T-helper 17 cell (primary cell): ENCODE measurements around the gene CYB561A3. TPM values are rescaled to one million over a fixed set of nuclear protein-coding genes. Genes with fewer than 3 reads are reported as not detected.

Source experiments
- ATAC-seq: fragments of 150-1000 bp; cut with Tn5 transposase; 2 replicates; pipeline ENCODE4 v1.10.0; 2021; ENCODE audit warnings: mild to moderate bottlenecking, moderate library complexity
- DNase-seq, 3 donors: peaks; one replicate each; pipeline versions ENCODE4 v3.0.0 to v3.0.0-alpha.2; 2020 to 2021
- H3K9me3 ChIP-seq: one replicate; pipeline ENCODE4 v1.7.0; 2013; ENCODE audit warnings: low read length, mild to moderate bottlenecking; ENCODE audit not compliant: control insufficient read depth, poor library complexity, severe bottlenecking
- H3K27ac Mint-ChIP-seq: one replicate; pipeline ENCODE4 v1.8.0; 2022; ENCODE audit warnings: mild to moderate bottlenecking, moderate library complexity, mixed read lengths
- H3K27me3 Mint-ChIP-seq: one replicate; pipeline ENCODE4 v1.8.0; 2022; ENCODE audit warnings: mixed read lengths
- H3K36me3 Mint-ChIP-seq: one replicate; pipeline ENCODE4 v1.8.0; 2022; ENCODE audit warnings: low read depth, mixed read lengths
- H3K4me1 Mint-ChIP-seq: one replicate; pipeline ENCODE4 v1.8.0; 2022; ENCODE audit warnings: mild to moderate bottlenecking, mixed read lengths
- H3K4me3 Mint-ChIP-seq: one replicate; pipeline ENCODE4 v1.8.0; 2022; ENCODE audit warnings: mild to moderate bottlenecking, moderate library complexity, mixed read lengths
- total RNA-seq, 4 donors: library from RNA in 2 of 4; stranded (reverse) in 2 of 4; gene quantifications; one replicate each; pipeline ENCODE4 v1.2.3 and lab custom pipeline; 2022 to 2026

CYB561A3 gene
- total RNA-seq, 2 donors from 2014 or later = 32.4 to 35.6 TPM

DNA sequence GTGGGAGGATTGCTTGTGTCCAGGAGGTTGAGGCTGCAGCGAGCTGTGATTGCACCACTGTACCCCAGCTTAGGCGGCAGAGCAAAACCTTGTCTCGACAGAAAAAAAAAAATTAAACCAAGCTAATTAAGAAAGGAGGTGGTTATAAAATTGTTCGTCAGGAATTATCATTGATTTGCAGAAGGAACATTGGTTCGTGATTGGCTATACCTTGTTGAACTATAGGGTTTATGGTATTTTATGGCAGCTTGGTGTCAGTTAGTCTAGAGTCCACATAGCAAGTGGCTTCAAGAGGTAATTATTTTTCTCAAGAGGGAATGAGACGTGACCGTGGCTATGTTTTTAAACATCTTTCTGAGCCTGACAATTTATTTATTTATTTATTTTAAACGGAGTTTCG, 19.2 kb upstream of the CYB561A3 start:
- H3K4me3 Mint-ChIP-seq = no peak overlapping the region
- H3K36me3 Mint-ChIP-seq = no peaks in the 10 kb centered on the region
- H3K4me1 Mint-ChIP-seq = peaks cover 8% of the 10 kb centered on the region
- no peaks in the 10 kb centered on the region for H3K27me3 Mint-ChIP-seq
- ATAC-seq (no peak), DNase-seq (no peak)
- no peak overlapping the region for H3K27ac Mint-ChIP-seq
- no peaks in the 10 kb centered on the region for H3K9me3 ChIP-seq

DNA sequence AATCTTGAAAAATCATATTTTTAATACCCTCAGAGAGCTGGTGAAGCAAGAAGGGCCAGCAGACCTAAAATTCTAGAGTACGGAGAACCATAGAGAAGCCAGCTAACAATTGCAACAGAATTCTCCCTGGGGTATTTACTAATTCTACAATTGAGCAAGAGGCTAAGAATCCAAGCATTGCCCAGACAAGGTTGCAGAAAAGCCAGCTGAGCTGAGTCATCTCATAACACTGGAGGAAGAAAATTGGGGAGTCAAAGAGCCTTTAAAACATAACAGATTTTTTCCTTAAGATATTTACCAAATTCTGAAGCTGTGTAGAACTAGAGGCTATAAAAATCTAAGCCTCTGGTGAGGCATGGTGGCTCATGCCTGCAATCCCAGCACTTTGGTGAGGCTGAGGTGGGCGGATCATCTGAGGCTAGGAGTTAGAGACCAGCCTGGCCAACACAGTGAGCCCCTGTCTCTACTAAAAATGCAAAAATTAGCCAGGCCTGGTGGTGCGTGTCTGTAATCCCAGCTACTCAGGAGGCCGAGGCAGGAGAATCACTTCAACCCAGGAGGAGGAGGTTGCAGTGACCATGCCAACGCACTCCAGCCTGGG, 17.1 kb upstream of the CYB561A3 start:
- DNase-seq (no peak), ATAC-seq (no peak)
- H3K9me3 ChIP-seq = no peaks in the 10 kb centered on the region
- no peaks in the 10 kb centered on the region for H3K4me1 Mint-ChIP-seq
- H3K36me3 Mint-ChIP-seq = no peaks in the 10 kb centered on the region
- no peak overlapping the region for H3K4me3 Mint-ChIP-seq
- no peak overlapping the region for H3K27ac Mint-ChIP-seq
- no peaks in the 10 kb centered on the region for H3K27me3 Mint-ChIP-seq

DNA sequence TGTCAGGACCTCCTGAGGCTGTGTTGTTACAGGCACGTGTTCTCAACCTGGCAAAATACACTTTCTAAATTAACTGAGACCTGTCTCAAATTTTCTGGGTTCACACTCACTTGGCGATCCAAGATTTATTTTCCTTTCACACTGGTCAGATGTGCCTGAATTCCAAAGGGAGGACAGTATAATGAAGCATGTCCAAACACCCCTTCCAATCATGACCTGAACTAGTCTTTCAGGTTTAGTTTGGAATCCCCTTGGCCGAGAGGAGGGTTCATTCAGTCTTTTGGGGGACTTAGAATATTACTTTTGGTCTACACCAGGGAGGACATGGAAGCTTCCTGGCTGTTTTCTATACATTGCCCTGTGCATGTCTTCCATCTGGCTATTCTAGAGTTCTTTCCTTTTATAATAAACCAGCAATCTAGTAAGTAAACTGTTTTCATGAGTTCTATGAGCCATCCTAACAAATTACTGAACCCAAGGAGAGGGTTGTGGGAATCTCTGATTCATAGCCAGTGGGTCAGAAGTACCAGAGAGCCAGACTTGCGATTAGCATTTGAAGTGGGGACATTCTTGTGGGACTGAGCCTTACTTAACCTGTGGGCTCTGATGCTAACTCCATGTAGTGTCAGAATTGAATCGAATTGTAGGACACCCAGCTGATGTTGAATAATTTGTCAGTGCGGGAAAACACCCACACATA, 15.9 kb upstream of the CYB561A3 start:
- H3K36me3 Mint-ChIP-seq = no peaks in the 10 kb centered on the region
- DNase-seq (no peak), ATAC-seq (no peak)
- H3K27ac Mint-ChIP-seq = no peak overlapping the region
- no peaks in the 10 kb centered on the region for H3K27me3 Mint-ChIP-seq
- H3K4me3 Mint-ChIP-seq = no peak overlapping the region
- no peaks in the 10 kb centered on the region for H3K9me3 ChIP-seq
- no peaks in the 10 kb centered on the region for H3K4me1 Mint-ChIP-seq

DNA sequence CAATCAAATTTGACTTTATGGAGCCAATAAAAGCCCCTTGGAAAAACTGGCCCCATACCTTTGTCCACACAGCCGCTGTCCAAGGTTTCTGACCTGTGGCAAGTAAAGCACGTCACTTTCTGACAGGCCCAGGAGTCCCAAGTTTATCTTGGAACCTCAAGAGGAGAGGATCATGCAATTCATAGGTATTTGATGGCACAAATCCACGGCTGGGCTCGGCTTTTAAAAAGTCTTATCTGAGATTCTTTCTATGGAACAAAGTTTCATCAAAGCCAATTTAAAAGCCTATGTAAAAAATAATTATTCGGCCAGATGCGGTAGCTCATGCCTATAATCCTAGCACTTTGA, 14.1 kb upstream of the CYB561A3 start:
- Mint-ChIP-seq H3K4me1 (no peaks in the 10 kb centered on the region), H3K27me3 (no peaks in the 10 kb centered on the region)

DNA sequence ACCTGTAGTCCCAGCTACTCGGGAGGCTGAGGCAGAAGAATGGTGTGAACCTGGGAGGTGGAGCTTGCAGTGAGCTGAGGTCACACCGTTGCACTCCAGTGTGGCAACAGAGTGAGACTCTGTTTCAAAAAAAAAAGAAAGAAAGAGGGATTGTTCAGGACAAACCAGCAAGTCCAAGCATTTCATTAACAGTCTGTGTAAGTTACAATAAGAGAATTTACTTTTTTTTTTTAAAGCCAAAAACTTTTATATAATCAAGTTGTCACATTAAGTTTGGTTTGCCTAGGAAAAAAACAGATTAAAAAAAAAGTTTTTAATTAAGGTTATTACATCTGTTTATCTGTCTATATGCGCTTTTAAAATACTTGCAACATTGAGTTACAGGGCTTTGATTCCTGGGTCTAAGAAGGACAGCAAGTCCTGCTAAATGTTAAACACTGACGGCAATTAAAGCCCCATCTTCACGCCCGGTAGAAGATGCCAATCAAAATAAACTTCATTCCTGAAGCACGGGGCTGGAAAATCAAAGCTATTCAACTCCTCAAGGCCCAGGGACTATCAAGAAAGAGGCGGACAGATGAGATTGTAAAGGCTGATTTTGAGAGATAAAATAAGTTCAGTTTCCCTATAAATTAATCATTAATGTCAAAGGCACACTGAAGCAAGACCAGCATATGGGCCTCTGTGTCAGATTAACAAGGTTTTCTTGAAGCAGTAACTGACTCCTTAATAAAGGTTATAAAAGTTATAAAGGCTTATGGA, 11.2 kb upstream of the CYB561A3 start:
- H3K27ac Mint-ChIP-seq = no peak overlapping the region

More for the DNA sequence above, 14.1 kb upstream of the CYB561A3 start:
- H3K36me3 Mint-ChIP-seq = no peaks in the 10 kb centered on the region
- H3K4me3 Mint-ChIP-seq = no peak overlapping the region
- H3K27ac Mint-ChIP-seq = no peak overlapping the region
- ATAC-seq (no peak), DNase-seq (no peak)
- H3K9me3 ChIP-seq = no peaks in the 10 kb centered on the region

DNA sequence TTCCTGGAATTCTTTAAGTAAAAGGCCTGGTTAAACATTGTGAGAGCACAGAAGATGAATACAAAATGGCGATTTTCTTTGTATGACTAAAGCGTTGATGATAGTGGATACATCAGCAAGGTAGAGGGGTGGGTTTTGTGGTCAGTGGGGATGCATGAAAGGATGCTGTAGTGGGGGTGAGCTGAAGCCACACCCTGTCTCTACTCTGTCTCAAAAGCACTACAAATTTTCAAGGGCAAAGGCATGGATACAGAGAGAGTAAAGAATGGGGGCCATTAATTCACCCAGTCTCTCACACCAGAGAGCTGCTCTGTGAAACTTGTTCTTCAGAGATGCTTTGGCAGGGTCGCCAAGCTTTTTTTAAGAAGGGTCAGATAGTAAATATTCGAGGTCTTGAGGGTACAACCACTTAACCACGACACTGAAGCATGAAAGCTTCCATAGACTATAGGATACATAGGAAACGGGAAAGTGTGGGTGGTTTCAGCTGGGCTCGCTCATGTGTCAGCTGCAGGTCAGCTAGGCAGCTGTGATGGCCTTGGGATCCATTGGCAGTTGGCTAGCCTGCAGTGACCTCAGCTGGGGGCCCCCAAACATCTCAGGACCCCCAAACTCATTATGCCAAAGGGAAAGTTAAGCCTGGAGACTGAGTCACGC, 8.8 kb upstream of the CYB561A3 start:
- peaks cover 2% of the 10 kb centered on the region for H3K36me3 Mint-ChIP-seq
- DNase-seq = no peak
- H3K4me3 Mint-ChIP-seq = no peak overlapping the region
- no peaks in the 10 kb centered on the region for H3K27me3 Mint-ChIP-seq
- no peak for ATAC-seq
- peaks cover 4% of the 10 kb centered on the region for H3K4me1 Mint-ChIP-seq
- H3K9me3 ChIP-seq = no peaks in the 10 kb centered on the region
- no peak overlapping the region for H3K27ac Mint-ChIP-seq

More for the DNA sequence above, 11.2 kb upstream of the CYB561A3 start:
- Mint-ChIP-seq H3K4me3 (no peak overlapping the region), H3K27me3 (no peaks in the 10 kb centered on the region), H3K36me3 (peaks cover 2% of the 10 kb centered on the region), H3K4me1 (peaks cover 4% of the 10 kb centered on the region)
- H3K9me3 ChIP-seq = no peaks in the 10 kb centered on the region
- DNase-seq (no peak), ATAC-seq (no peak)

DNA sequence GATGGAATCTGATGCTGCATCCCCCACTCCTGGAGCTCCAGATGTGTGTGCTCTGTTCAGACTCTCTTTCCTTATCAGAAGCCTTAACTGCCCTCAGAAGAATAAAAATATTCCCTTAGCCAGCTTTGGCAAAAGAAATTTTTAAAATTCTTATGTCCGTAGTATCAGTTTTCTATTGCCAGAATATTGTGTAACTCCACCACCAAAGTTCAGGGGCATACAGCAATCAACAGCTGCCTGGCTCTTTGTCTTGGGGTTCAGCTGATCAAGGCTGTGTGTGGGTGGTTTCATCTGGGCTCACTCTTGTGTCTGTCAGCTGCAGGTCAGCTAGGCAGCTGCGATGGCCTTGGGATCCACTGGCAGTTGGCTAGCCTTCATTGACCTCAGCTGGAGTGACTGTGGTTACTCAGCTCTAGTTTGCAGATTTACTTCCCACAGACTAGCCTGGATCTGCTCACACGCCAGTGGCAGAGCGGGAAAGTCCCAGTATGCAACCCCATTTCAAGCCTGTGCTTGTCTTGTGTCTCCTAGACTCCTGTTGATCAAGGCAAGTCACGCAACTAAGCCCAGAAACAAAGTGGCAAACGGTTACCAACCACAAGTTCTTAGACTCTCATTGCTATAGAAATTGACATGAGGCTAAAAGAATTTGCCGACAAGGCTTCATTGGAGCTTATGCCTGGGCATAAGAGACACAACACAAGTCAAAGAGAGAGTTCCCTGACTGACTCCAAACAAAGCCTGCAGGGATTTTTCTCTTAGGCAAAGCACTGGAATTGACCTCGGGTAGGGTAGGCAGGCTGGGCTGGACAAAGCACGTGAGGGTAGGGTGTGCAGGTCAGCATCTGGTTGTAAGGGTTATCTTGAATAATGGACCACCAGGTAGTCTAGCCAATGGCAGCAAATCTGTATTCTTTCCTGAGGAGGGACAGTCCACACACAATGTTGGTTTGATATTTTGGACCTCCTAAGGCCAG, 8.0 kb upstream of the CYB561A3 start:
- Mint-ChIP-seq H3K27ac (no peak overlapping the region), H3K4me3 (no peak overlapping the region), H3K27me3 (no peaks in the 10 kb centered on the region), H3K36me3 (peaks cover 2% of the 10 kb centered on the region), H3K4me1 (peaks cover 4% of the 10 kb centered on the region)
- no peak for DNase-seq
- no peaks in the 10 kb centered on the region for H3K9me3 ChIP-seq
- ATAC-seq = no peak

DNA sequence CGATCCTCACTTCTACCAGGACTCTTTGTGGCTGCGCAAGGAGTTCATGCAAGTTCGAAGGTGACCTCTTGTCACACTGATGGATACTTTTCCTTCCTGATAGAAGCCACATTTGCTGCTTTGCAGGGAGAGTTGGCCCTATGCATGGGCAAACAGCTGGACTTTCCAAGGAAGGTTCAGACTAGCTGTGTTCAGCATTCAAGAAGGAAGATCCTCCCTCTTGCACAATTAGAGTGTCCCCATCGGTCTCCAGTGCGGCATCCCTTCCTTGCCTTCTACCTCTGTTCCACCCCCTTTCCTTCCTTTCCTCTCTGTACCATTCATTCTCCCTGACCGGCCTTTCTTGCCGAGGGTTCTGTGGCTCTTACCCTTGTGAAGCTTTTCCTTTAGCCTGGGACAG, 7.0 kb upstream of the CYB561A3 start:
- DNase-seq (no peak), ATAC-seq (no peak)
- no peak overlapping the region for H3K4me3 Mint-ChIP-seq
- H3K36me3 Mint-ChIP-seq = peaks cover 2% of the 10 kb centered on the region
- H3K9me3 ChIP-seq = no peaks in the 10 kb centered on the region
- H3K4me1 Mint-ChIP-seq = peaks cover 8% of the 10 kb centered on the region
- H3K27ac Mint-ChIP-seq = no peak overlapping the region
- no peaks in the 10 kb centered on the region for H3K27me3 Mint-ChIP-seq

DNA sequence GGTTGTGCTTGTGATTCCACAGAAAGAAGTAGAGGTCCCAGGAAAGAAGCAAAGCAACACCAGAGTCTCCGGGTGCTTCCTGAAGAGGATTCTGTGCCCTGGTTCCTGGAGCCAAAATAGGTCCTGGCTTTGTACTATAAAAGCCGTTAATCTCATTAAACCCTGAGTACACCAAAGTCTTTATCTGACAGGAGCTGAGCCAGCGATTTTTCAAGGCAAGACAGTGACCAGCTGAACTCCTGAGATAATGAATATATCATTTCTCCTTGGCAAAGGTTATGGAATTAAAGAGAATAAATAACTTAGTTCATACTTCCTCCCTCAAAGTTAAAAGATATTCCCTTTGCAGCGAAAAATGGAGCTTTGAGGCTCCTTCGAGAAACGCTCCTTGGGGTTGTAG, 5.7 kb upstream of the CYB561A3 start:
- Mint-ChIP-seq H3K4me1 (peaks cover 17% of the 10 kb centered on the region), H3K36me3 (peaks cover 2% of the 10 kb centered on the region), H3K27ac (no peak overlapping the region), H3K27me3 (no peaks in the 10 kb centered on the region), H3K4me3 (no peak overlapping the region)
- ATAC-seq (no peak), DNase-seq (no peak)
- no peaks in the 10 kb centered on the region for H3K9me3 ChIP-seq

DNA sequence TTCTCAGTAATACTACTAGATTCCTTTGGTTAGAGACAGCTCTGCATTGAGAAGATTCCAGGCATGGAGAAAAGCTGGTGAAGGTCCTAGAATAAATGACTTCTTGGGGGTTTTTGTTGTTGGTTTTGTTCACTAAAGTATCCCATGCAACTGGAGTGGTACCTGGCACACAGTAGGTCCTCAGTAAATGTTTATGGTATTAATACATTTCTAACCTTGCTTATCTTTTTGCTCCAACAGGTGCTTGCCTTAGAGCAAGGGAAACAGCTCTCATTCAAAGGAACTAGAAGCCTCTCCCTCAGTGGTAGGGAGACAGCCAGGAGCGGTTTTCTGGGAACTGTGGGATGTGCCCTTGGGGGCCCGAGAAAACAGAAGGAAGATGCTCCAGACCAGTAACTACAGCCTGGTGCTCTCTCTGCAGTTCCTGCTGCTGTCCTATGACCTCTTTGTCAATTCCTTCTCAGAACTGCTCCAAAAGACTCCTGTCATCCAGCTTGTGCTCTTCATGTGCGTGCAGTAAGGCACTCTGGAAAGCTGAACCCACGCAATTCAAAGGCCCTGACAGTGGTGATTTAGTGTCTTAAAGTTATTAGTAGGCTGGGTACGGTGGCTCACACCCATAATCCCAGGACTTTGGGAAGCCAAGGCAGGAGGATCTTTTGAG, 2.5 kb upstream of the CYB561A3 start:
- no peaks in the 10 kb centered on the region for H3K9me3 ChIP-seq
- DNase-seq = no peak
- Mint-ChIP-seq H3K27ac (peak overlapping the region; percentile 34), H3K27me3 (no peaks in the 10 kb centered on the region), H3K4me3 (no peak overlapping the region), H3K36me3 (peaks cover 2% of the 10 kb centered on the region), H3K4me1 (peaks cover 21% of the 10 kb centered on the region)
- no peak for ATAC-seq

DNA sequence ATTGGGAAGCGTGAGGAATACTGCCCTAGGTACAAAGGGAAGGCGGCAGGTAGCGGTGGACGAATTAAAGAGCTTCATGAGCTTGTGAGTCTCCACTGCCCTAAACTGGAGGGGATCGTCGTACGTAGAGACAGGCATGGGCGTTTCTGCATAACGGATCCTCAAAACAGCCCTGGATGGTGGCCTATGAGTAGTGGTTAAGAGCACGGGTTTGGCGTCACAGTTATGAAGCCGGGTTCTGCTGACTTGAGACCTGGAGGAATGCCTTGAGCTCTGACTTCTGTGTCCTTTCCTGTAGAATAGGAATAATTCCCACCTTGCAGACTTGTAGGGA, 827 bp upstream of the CYB561A3 start:
- peak overlapping the region; percentile 99 for H3K27ac Mint-ChIP-seq
- H3K27me3 Mint-ChIP-seq = no peaks in the 10 kb centered on the region
- ATAC-seq = peak; percentile 43
- no peaks in the 10 kb centered on the region for H3K36me3 Mint-ChIP-seq
- peaks cover 21% of the 10 kb centered on the region for H3K4me1 Mint-ChIP-seq
- peak overlapping the region; percentile 97 for H3K4me3 Mint-ChIP-seq
- H3K9me3 ChIP-seq = no peaks in the 10 kb centered on the region
- peak in 1 of 3 donors; percentile 14 for DNase-seq

DNA sequence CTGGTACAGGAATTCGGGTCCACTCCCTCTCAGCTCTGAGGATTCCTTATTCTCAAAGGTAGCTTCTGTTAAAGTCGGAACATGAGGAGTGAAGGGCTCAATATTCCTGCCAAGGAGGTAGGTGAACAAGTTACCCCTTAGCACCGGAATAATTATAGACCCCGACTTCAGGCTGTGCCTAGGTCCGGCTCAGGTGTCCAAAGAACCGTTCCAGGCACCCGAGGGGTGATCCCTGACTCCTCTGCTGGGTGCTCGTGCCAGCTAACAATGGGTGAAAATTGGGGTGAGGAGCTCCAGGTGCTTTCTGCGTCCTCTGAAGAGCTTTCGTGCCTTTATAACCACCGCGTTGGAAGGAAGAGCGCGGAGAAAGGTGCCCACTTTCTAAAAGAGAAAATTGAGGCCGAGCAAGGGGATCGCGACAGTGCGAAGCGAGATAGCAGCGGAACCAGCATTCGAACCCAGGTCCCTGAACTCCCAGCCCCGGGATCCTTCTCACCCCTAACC, 393 bp downstream of the CYB561A3 start:
- Mint-ChIP-seq H3K4me3 (peak overlapping the region; percentile 97), H3K27me3 (no peaks in the 10 kb centered on the region), H3K4me1 (peaks cover 21% of the 10 kb centered on the region), H3K27ac (peak overlapping the region; percentile 99), H3K36me3 (no peaks in the 10 kb centered on the region)
- ATAC-seq (peak; percentile 0), DNase-seq (no peak)
- H3K9me3 ChIP-seq = no peaks in the 10 kb centered on the region
